ENCODE data around the gene PSMD1. TPM values are rescaled to one million over a fixed set of nuclear protein-coding genes. Genes with fewer than 3 reads are reported as not detected.

PSMD1 gene

DNA sequence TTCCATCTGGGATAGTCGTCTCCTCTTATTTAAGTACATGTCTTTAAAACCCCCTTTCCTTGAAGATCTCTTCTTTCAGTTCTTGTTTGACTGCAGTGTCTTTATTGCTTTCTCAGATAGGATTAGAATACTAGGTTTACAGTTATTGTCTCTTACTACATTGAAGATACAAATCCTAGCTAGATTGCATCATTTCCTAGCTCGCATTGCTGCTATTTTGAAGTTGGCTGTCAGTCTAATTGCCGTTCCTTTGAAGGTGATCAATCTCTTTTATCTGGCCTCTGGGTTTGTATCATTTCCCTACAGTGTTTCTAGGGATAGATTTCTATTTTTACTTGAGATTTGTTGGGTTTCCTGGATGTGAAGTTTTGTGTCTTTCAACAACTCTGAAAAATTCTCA, 162.6 kb downstream of the PSMD1 start:
- no CpG with 5 or more reads among the region's 3 CpGs for WGBS (ENCODE audit: extremely low coverage, insufficient coverage, low lambda C conversion rate)
- DNase-seq = no peak

DNA sequence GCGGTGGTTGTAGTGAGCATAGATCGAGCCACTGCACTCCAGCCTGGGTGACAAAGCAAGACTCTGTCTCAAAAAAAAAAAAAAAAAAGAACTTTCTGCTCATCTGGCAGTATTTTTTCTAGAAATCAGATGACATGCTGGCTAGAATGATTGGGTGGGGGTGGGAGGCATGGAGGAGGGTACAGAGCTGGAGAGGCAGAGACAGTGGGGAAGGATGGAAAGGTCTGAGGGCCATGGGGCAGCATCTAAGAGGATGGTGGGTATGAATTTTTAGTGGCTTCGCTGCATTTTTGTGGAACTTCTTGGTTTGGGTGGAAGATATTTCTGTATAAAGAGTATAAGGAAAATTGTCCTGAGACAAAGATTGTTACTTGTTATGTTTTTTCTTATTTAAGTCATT, 165.1 kb downstream of the PSMD1 start:
- Histone ChIP-seq H3K79me2 (ENCODE audit: control insufficient read depth, insufficient read depth, low read length) (no peaks in the 10 kb centered on the region), H3K27ac (ENCODE audit: low read depth, low read length) (no peak overlapping the region), H3K9ac (ENCODE audit: low read length) (no peak overlapping the region), H2BK15ac (replicated peaks; ENCODE audit: low read depth) (no peak overlapping the region), H3K4me2 (ENCODE audit: low read length) (no peak overlapping the region), H3K79me1 (ENCODE audit: low read length) (no peaks in the 10 kb centered on the region), H3K27me3 (ENCODE audit: insufficient read depth, low read length, poor library complexity) (no peaks in the 10 kb centered on the region), H3K4ac (ENCODE audit: low read depth, low read length) (no peak overlapping the region), H4K8ac (ENCODE audit: low read depth, low read length) (no peak overlapping the region), H3K56ac (ENCODE audit: low read length) (no peak overlapping the region), H3K36me3 (ENCODE audit: control insufficient read depth, insufficient read depth, low read length) (peaks cover 1% of the 10 kb centered on the region), H4K5ac (ENCODE audit: low read length) (no peak overlapping the region), H3K4me3 (ENCODE audit: low read length) (no peak overlapping the region), H2BK120ac (ENCODE audit: low read depth, low read length) (no peak overlapping the region), H2BK5ac (ENCODE audit: low read length) (no peak overlapping the region), H2AK5ac (ENCODE audit: low read length) (no peak overlapping the region), H3K18ac (ENCODE audit: low read length) (no peak overlapping the region), H3K4me1 (ENCODE audit: control insufficient read depth, low read depth, low read length) (no peaks in the 10 kb centered on the region), H3K23ac (ENCODE audit: low read length) (no peak overlapping the region)
- no CpG with 5 or more reads among the region's 3 CpGs for WGBS (ENCODE audit: extremely low coverage, insufficient coverage, low lambda C conversion rate)
- no peak for DNase-seq

More for the DNA sequence above, 162.6 kb downstream of the PSMD1 start:
- Histone ChIP-seq H2BK120ac (ENCODE audit: low read depth, low read length) (no peak overlapping the region), H3K27ac (ENCODE audit: low read depth, low read length) (no peak overlapping the region), H3K18ac (ENCODE audit: low read length) (no peak overlapping the region), H3K36me3 (ENCODE audit: control insufficient read depth, insufficient read depth, low read length) (peaks cover 1% of the 10 kb centered on the region), H3K4me2 (ENCODE audit: low read length) (no peak overlapping the region), H3K4me1 (ENCODE audit: control insufficient read depth, low read depth, low read length) (no peaks in the 10 kb centered on the region), H3K4me3 (ENCODE audit: low read length) (no peak overlapping the region), H3K9ac (ENCODE audit: low read length) (no peak overlapping the region), H2AK5ac (ENCODE audit: low read length) (no peak overlapping the region), H4K8ac (ENCODE audit: low read depth, low read length) (no peak overlapping the region), H3K79me1 (ENCODE audit: low read length) (no peaks in the 10 kb centered on the region), H3K27me3 (ENCODE audit: insufficient read depth, low read length, poor library complexity) (no peaks in the 10 kb centered on the region), H3K56ac (ENCODE audit: low read length) (no peak overlapping the region), H3K4ac (ENCODE audit: low read depth, low read length) (no peak overlapping the region), H2BK15ac (replicated peaks; ENCODE audit: low read depth) (no peak overlapping the region), H3K23ac (ENCODE audit: low read length) (no peak overlapping the region), H2BK5ac (ENCODE audit: low read length) (no peak overlapping the region), H3K79me2 (ENCODE audit: control insufficient read depth, insufficient read depth, low read length) (no peaks in the 10 kb centered on the region), H4K5ac (ENCODE audit: low read length) (no peak overlapping the region)

Small RNA genes lying within 50 kb of the gene (small RNA-seq; reads per million reads assigned to genes)
- not detected for gene RNU1-93P (ENCODE audit: insufficient read depth)
